H1 (cell line): Measurements from ENCODE around the gene KRTDAP. TPM values are rescaled to one million over a fixed set of nuclear protein-coding genes. Genes with fewer than 3 reads are reported as not detected.
A peak's percentile ranks its signal among the peaks of the same experiment; 100 is the strongest.

ENCODE experiments used
- CTCF ChIA-PET: fragments of 300-600 bp; sonication (Branson Sonifier 250); formaldehyde crosslinking; loops from one replicate; lab custom pipeline; 2021; ENCODE audit not compliant: partially characterized antibody; lab: Charles Lee
- POLR2A ChIA-PET: fragments of 300-600 bp; sonication (Branson Sonifier 250); formaldehyde crosslinking; loops from one replicate; lab custom pipeline; 2021; ENCODE audit warnings: inconsistent platforms; ENCODE audit not compliant: partially characterized antibody; lab: Charles Lee
- DNase-seq, 2 experiments: peaks; one replicate each; pipeline versions ENCODE4 v3.0.0 to v3.0.0-alpha.2; 2010 to 2022; ENCODE audit warnings: low spot score in 2 of 2, low read depth in 1 of 2, mixed read lengths in 1 of 2
- FAIRE-seq: peaks from 2 replicates; lab custom pipeline; 2011; peaks lifted over from hg19 to GRCh38; lab: Jason Lieb, UNC
- H2AFZ ChIP-seq: 2 replicates; pipeline ENCODE4 v1.8.1; 2012; ENCODE audit warnings: low read length, inconsistent platforms
- H2AK5ac ChIP-seq: 2 replicates; pipeline ENCODE4 v1.6.1; 2013; ENCODE audit warnings: low read depth, low read length
- H2BK120ac ChIP-seq: replicated peaks from 2 replicates; pipeline ENCODE3; 2013; ENCODE audit warnings: low read depth, low read length, inconsistent platforms
- H2BK12ac ChIP-seq: 2 replicates; pipeline ENCODE4 v1.6.1; 2013; ENCODE audit warnings: low read depth, low read length
- H2BK15ac ChIP-seq: 2 replicates; pipeline ENCODE4 v1.6.1; 2013; ENCODE audit warnings: low read length
- H2BK20ac ChIP-seq: 2 replicates; pipeline ENCODE4 v1.6.1; 2013; ENCODE audit warnings: low read length
- H2BK5ac ChIP-seq: 2 replicates; pipeline ENCODE4 v1.6.1; 2013; ENCODE audit warnings: low read depth, low read length
- H3K14ac ChIP-seq: 2 replicates; pipeline ENCODE4 v1.6.1; 2013; ENCODE audit warnings: inconsistent platforms; ENCODE audit not compliant: insufficient read length
- H3K18ac ChIP-seq: 2 replicates; pipeline ENCODE4 v1.6.1; 2013; ENCODE audit warnings: low read length; ENCODE audit errors: extremely low read depth
- H3K23ac ChIP-seq: 2 replicates; pipeline ENCODE4 v1.6.1; 2013; ENCODE audit warnings: inconsistent platforms; ENCODE audit not compliant: insufficient read length
- H3K23me2 ChIP-seq: 2 replicates; pipeline ENCODE4 v1.6.1; 2013; ENCODE audit warnings: low read depth, low read length
- H3K27ac ChIP-seq: 2 replicates; pipeline ENCODE4 v1.6.1; 2011; ENCODE audit warnings: low read depth, low read length, inconsistent platforms
- H3K27me3 ChIP-seq, 4 experiments: replicated peaks in 1 of 4; 1 replicate in 1 of 4; 2 replicates in 3 of 4; pipeline versions ENCODE4 v1.6.1 to v1.8.1; 2011 to 2013; ENCODE audit warnings: low read length in 3 of 4, mild to moderate bottlenecking in 3 of 4, inconsistent platforms in 2 of 4, mixed read lengths in 2 of 4, moderate library complexity in 1 of 4; ENCODE audit not compliant: control insufficient read depth in 3 of 4, insufficient read depth in 3 of 4; ENCODE audit errors: extremely low read depth in 1 of 4
- H3K36me3 ChIP-seq, 4 experiments: 2 replicates each; pipeline versions ENCODE4 v1.6.1 to v1.8.1; 2011 to 2013; ENCODE audit warnings: mild to moderate bottlenecking in 4 of 4, low read length in 3 of 4, moderate library complexity in 2 of 4, control low read depth in 1 of 4, inconsistent platforms in 1 of 4; ENCODE audit not compliant: insufficient read depth in 4 of 4, control insufficient read depth in 2 of 4
- H3K4ac ChIP-seq: replicated peaks from 2 replicates; pipeline ENCODE3; 2013; ENCODE audit warnings: low read length, low read depth, mixed read lengths, inconsistent platforms; ENCODE audit not compliant: insufficient read length
- H3K4me1 ChIP-seq, 4 experiments: replicated peaks in 1 of 4; 1 replicate in 1 of 4; 2 replicates in 3 of 4; pipeline versions ENCODE4 v1.6.1 to v1.8.1; 2011 to 2013; ENCODE audit warnings: low read length in 3 of 4, inconsistent platforms in 2 of 4, mixed read lengths in 1 of 4; ENCODE audit not compliant: insufficient read depth in 4 of 4, control insufficient read depth in 3 of 4
- H3K4me2 ChIP-seq, 2 experiments: 2 replicates each; pipeline versions ENCODE4 v1.6.1 to v1.8.1; 2011 to 2013; ENCODE audit warnings: low read depth in 2 of 2, low read length in 2 of 2, control low read depth in 1 of 2, inconsistent platforms in 1 of 2, mild to moderate bottlenecking in 1 of 2; ENCODE audit not compliant: insufficient read depth in 1 of 2
- H3K4me3 ChIP-seq, 4 experiments: fragments of 200-600, 300-600 bp in 1 of 4; sonication (generic), shearing (Covaris generic), sonication (Bioruptor Twin) in 1 of 4; 2 replicates each; pipeline versions ENCODE4 v1.5.1 to v1.8.1; 2011 to 2016; ENCODE audit warnings: low read length in 4 of 4, low read depth in 3 of 4, control low read depth in 2 of 4, inconsistent platforms in 2 of 4, mild to moderate bottlenecking in 2 of 4, mixed read lengths in 1 of 4, moderate library complexity in 1 of 4; ENCODE audit not compliant: insufficient read depth in 2 of 4; ENCODE audit errors: extremely low read depth in 1 of 4
- H3K56ac ChIP-seq: replicated peaks from 2 replicates; pipeline ENCODE3; 2013; ENCODE audit warnings: low read depth, mild to moderate bottlenecking, mixed read lengths, low read length, inconsistent platforms; ENCODE audit not compliant: insufficient read length
- H3K79me1 ChIP-seq: 2 replicates; pipeline ENCODE4 v1.6.1; 2013; ENCODE audit warnings: low read depth, low read length, control low read depth
- H3K79me2 ChIP-seq, 2 experiments: 2 replicates each; pipeline versions ENCODE4 v1.6.1 to v1.8.1; 2012 to 2013; ENCODE audit warnings: low read length in 2 of 2, mild to moderate bottlenecking in 2 of 2, inconsistent platforms in 1 of 2; ENCODE audit not compliant: insufficient read depth in 2 of 2, control insufficient read depth in 1 of 2
- H3K9ac ChIP-seq, 4 experiments: replicated peaks in 1 of 4; 1 replicate in 1 of 4; 2 replicates in 3 of 4; pipeline versions ENCODE4 v1.6.1 to v1.8.1; 2011 to 2013; ENCODE audit warnings: low read depth in 3 of 4, low read length in 3 of 4, control low read depth in 2 of 4, mild to moderate bottlenecking in 2 of 4, moderate library complexity in 2 of 4, inconsistent platforms in 1 of 4; ENCODE audit errors: extremely low read depth in 1 of 4
- H3K9me3 ChIP-seq, 2 experiments: 2 replicates each; pipeline versions ENCODE4 v1.6.1 to v1.8.1; 2012 to 2013; ENCODE audit warnings: mild to moderate bottlenecking in 2 of 2, moderate library complexity in 2 of 2, control low read depth in 1 of 2, inconsistent platforms in 1 of 2, low read depth in 1 of 2, low read length in 1 of 2, mixed read lengths in 1 of 2; ENCODE audit not compliant: insufficient read depth in 2 of 2
- H4K20me1 ChIP-seq, 2 experiments: replicated peaks in 1 of 2; 2 replicates each; pipeline versions ENCODE3 to v1.8.1; 2011 to 2013; ENCODE audit warnings: inconsistent platforms in 2 of 2, low read length in 2 of 2, mild to moderate bottlenecking in 1 of 2; ENCODE audit not compliant: insufficient read depth in 2 of 2, control insufficient read depth in 1 of 2
- H4K5ac ChIP-seq: 2 replicates; pipeline ENCODE4 v1.6.1; 2013; ENCODE audit warnings: low read length, low read depth, mixed read lengths, inconsistent platforms; ENCODE audit not compliant: insufficient read length
- H4K8ac ChIP-seq: 2 replicates; pipeline ENCODE4 v1.8.0; 2013; ENCODE audit warnings: mild to moderate bottlenecking, moderate library complexity, low read length, inconsistent platforms; ENCODE audit not compliant: insufficient read depth; ENCODE audit errors: extremely low read depth
- H4K91ac ChIP-seq: replicated peaks from 2 replicates; pipeline ENCODE3; 2013; ENCODE audit warnings: low read length, mixed read lengths, inconsistent platforms; ENCODE audit not compliant: insufficient read length
- EGR1 ChIP-seq: IDR thresholded peaks from 2 replicates; pipeline ENCODE4 v1.6.1; 2011; ENCODE audit warnings: low read depth, low read length, borderline replicate concordance
- GTF2F1 ChIP-seq: IDR thresholded peaks from 2 replicates; pipeline ENCODE4 v1.6.1; 2012; ENCODE audit warnings: low read depth, low read length, improper control_type of control experiment, borderline replicate concordance
- KDM1A ChIP-seq: fragments of 200-600, 300-600 bp; sonication (generic); IDR thresholded peaks from 2 replicates; pipeline ENCODE4 v1.7.1; 2016; ENCODE audit warnings: mild to moderate bottlenecking, low read length, borderline replicate concordance
- SIRT6 ChIP-seq: IDR thresholded peaks from one replicate; pipeline ENCODE4 v1.7.1; 2012; ENCODE audit warnings: low read length, inconsistent platforms
- TAF1 ChIP-seq: IDR thresholded peaks from 2 replicates; pipeline ENCODE4 v1.6.1; 2011; ENCODE audit warnings: mild to moderate bottlenecking, low read depth, low read length
- WGBS, 2 experiments: shearing (Covaris generic) in 1 of 2; methylation state at CpG; one replicate each; pipeline versions ENCODE4 v1.1.6 to v1.1.7; 2013 to 2015; ENCODE audit warnings: low lambda C conversion rate in 2 of 2, mixed read lengths in 2 of 2, inconsistent platforms in 1 of 2, low coverage in 1 of 2, missing lambda C conversion rate in 1 of 2; ENCODE audit not compliant: insufficient replicate concordance in 2 of 2, insufficient coverage in 1 of 2, insufficient read length in 1 of 2; ENCODE audit errors: extremely low coverage in 1 of 2, missing lambda C conversion rate in 1 of 2; 5-methylcytosine and 5-hydroxymethylcytosine counted together
- polyA plus RNA-seq, 7 experiments: library from polyadenylated mRNA; depleted of rRNA in 3 of 7; stranded (reverse) in 5 of 7; unstranded in 2 of 7; fragments of >200 nt in 5 of 7; fragments of 200-250 nt in 2 of 7; gene quantifications; 1 replicate in 5 of 7; 2 replicates in 1 of 7; 4 replicates in 1 of 7; pipeline versions ENCODE4 v1.2.1 to v1.2.3, GENCODE V29; 2011 to 2013; ENCODE audit warnings: missing spikeins in 2 of 7, mixed read lengths in 2 of 7
- total RNA-seq: library from RNA; stranded (reverse); fragmentation: NEBNext Ultra II Directional; extraction: Animal tissue kit (Norgen Biotek cat#: 25700); gene quantifications from 2 replicates; pipeline ENCODE4 v1.2.1, GENCODE V29; 2021
- TF ChIP-seq, protein P1 (sequence below): IDR thresholded peaks from 2 replicates; pipeline ENCODE4 v1.6.1; 2011; ENCODE audit warnings: low read depth, mild to moderate bottlenecking, low read length; ENCODE audit not compliant: insufficient read depth
- TF ChIP-seq, protein P2 (sequence below), 3 experiments: IDR thresholded peaks; 1 replicate in 2 of 3; 2 replicates in 1 of 3; pipeline versions ENCODE4 v1.5.1 to v1.6.1; 2011; ENCODE audit warnings: low read length in 3 of 3, mild to moderate bottlenecking in 3 of 3, inconsistent platforms in 2 of 3, low read depth in 1 of 3, moderate library complexity in 1 of 3; ENCODE audit not compliant: insufficient read depth in 1 of 3; ENCODE audit errors: control extremely low read depth in 1 of 3

KRTDAP gene
- total and polyA plus RNA-seq, 2 of the 8 experiments (the other 6 are each of a cell fraction or from before 2014, with no cell fraction given): 0.69 to 0.88 TPM

DNA sequence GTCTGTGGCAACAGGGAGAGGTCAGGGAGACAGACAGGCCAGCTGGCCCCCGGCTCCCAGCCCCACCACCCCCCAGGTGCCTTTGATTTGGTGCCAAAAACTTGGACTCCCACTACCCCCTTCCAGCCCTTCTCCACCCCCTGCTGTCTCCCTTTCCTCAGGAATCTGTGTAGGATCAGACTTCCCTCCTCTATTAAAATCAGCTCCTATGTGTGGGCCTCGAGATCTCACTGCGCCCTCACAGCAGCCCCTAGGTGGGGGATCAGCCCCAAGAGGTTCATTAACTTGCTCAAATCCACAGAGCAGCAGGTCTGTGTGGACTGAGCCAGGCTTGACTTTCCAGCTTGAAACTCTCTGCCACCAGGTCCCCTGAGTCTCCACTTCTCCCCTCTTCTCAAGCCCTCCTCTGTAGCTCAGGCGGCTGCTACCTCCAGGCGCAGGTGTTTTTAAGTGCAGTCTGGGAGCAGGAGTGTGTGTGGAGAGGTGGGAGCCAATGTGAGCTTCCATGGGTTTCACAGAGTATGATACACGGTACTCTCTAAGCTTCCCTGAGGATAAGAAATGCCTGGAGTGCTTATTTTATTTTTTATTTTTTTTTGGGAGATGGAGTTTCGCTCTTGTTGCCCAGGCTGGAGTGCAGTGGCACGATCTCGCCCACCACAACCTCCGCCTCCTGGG lies 44.7 kb upstream of the KRTDAP start:
- Histone ChIP-seq H4K91ac (no peak overlapping the region), H3K18ac (no peak overlapping the region), H2BK12ac (no peak overlapping the region), H3K4me1 (peaks cover 0 to 18% (median 9%) of the 10 kb centered on the region in 4 experiments; a peak in 5 of 7 replicates), H3K9me3 (no peaks in the 10 kb centered on the region), H2AFZ (no peak overlapping the region), H4K8ac (no peak overlapping the region), H3K79me1 (no peaks in the 10 kb centered on the region; the same call in 1 of the 2 replicates), H2BK120ac (no peak overlapping the region), H4K20me1 (peaks cover under 1 to 5% of the 10 kb centered on the region in 2 experiments), H3K4me3 (no peak overlapping the region), H3K4ac (no peak overlapping the region), H3K36me3 (no peaks in the 10 kb centered on the region), H3K9ac (no peak overlapping the region), H2BK15ac (no peak overlapping the region), H3K27ac (no peak overlapping the region), H3K23ac (no peak overlapping the region), H3K79me2 (no peaks in the 10 kb centered on the region), H4K5ac (no peak overlapping the region), H3K4me2 (0 out of 4 replicates have a peak overlapping the region, but pooled peaks of 1 of the 2 experiments have one; percentile 62), H2AK5ac (no peak overlapping the region), H3K23me2 (peaks cover 4% of the 10 kb centered on the region; the same call in 1 of the 2 replicates), H2BK5ac (no peak overlapping the region), H2BK20ac (no peak overlapping the region), H3K27me3 (peaks cover 0 to 17% (median 13%) of the 10 kb centered on the region in 4 experiments; a peak in 6 of 7 replicates), H3K14ac (no peak overlapping the region), H3K56ac (no peak overlapping the region)
- POLR2A ChIA-PET: interaction anchor here (0.8 to 4.2 kb wide), 7 partner anchors 9 to 26 kb away, joined by 3 to 19 read pairs (median 5); no protein-coding TSS in a partner anchor
- no peak for FAIRE-seq
- CTCF ChIA-PET: interaction anchor here (0.6 to 2.1 kb wide), 11 partner anchors 14 to 766 kb away, joined by 3 to 9 read pairs (median 4); partner anchors contain the start of gene DMKN
- WGBS, 2 experiments: 83% methylated on average over 10 of the region's 10 CpGs; no CpG with 5 or more reads in 1 of the 2 experiments
- TF ChIP-seq, protein P1, sequence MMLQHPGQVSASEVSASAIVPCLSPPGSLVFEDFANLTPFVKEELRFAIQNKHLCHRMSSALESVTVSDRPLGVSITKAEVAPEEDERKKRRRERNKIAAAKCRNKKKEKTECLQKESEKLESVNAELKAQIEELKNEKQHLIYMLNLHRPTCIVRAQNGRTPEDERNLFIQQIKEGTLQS: no peak
- TF ChIP-seq, protein P2, sequence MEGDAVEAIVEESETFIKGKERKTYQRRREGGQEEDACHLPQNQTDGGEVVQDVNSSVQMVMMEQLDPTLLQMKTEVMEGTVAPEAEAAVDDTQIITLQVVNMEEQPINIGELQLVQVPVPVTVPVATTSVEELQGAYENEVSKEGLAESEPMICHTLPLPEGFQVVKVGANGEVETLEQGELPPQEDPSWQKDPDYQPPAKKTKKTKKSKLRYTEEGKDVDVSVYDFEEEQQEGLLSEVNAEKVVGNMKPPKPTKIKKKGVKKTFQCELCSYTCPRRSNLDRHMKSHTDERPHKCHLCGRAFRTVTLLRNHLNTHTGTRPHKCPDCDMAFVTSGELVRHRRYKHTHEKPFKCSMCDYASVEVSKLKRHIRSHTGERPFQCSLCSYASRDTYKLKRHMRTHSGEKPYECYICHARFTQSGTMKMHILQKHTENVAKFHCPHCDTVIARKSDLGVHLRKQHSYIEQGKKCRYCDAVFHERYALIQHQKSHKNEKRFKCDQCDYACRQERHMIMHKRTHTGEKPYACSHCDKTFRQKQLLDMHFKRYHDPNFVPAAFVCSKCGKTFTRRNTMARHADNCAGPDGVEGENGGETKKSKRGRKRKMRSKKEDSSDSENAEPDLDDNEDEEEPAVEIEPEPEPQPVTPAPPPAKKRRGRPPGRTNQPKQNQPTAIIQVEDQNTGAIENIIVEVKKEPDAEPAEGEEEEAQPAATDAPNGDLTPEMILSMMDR (IDR thresholded peaks at IDR 0.05; ENCODE audit: control extremely low read depth in 1 of 3, insufficient read depth in 1 of 3, low read depth in 1 of 3, low read length in 3 of 3): no peak
- no peak for TF ChIP-seq EGR1
- no peak for TF ChIP-seq KDM1A
- no peak for TF ChIP-seq TAF1
- no peak for TF ChIP-seq SIRT6
- TF ChIP-seq GTF2F1: no peak
- DNase-seq: no peak
